ENCODE data around the gene GTF3C2. TPM values are rescaled to one million over a fixed set of nuclear protein-coding genes. Genes with fewer than 3 reads are reported as not detected.
A peak's percentile ranks its signal among the peaks of the same experiment; 100 is the strongest.

Gene GTF3C2
- total and polyA plus RNA-seq, 2 of the 13 experiments (the other 11 are each of a cell fraction or from before 2014, with no cell fraction given), result 77.5 to 130 TPM

- TF ChIP-seq KIAA2018 (CRISPR knock-in tag; IDR thresholded peaks at IDR 0.05; ENCODE audit: borderline replicate concordance), result no peak
- TF ChIP-seq ARNT2 (CRISPR knock-in tag; IDR thresholded peaks at IDR 0.05; ENCODE audit: low read depth), result no peak
- no peak for TF ChIP-seq ZFAT (CRISPR knock-in tag; conservative IDR thresholded peaks at IDR 0.05)
- TF ChIP-seq HDAC6 (IDR thresholded peaks at IDR 0.05; ENCODE audit: low read depth, low read length), result no peak
- TF ChIP-seq ZBTB38 (CRISPR knock-in tag; IDR thresholded peaks at IDR 0.05), result no peak; the same call in 1 of the 2 replicates
- TF ChIP-seq TRAFD1 (CRISPR knock-in tag; IDR thresholded peaks at IDR 0.05; ENCODE audit: borderline replicate concordance), result no peak
- no peak for TF ChIP-seq PRDM10 (CRISPR knock-in tag; IDR thresholded peaks at IDR 0.05; ENCODE audit: low read depth)
- no peak for TF ChIP-seq HMG20A (CRISPR knock-in tag; IDR thresholded peaks at IDR 0.05; ENCODE audit: borderline replicate concordance)
- TF ChIP-seq CCAR2 (optimal IDR thresholded peaks at IDR 0.05; ENCODE audit: low read depth, low read length), result no peak
- no peak for TF ChIP-seq NFKBIZ (CRISPR knock-in tag; IDR thresholded peaks at IDR 0.05)
- TF ChIP-seq NAIF1 (CRISPR knock-in tag; IDR thresholded peaks at IDR 0.05; ENCODE audit: borderline replicate concordance), result no peak
- no peak for TF ChIP-seq KLF6 (CRISPR knock-in tag; IDR thresholded peaks at IDR 0.05)
- 0 out of 4 replicates have a peak, but pooled peaks of 1 of the 2 experiments have one; percentile 7 for TF ChIP-seq HMGXB4 (CRISPR knock-in tag; IDR thresholded peaks at IDR 0.05; ENCODE audit: borderline replicate concordance in 1 of 2, low read depth in 1 of 2)
- TF ChIP-seq HCFC1 (IDR thresholded peaks at IDR 0.05; ENCODE audit: low read depth, low read length), result no peak
These were observed 34.2 kb downstream of the GTF3C2 start (continued) for GRCh38 chr2:27322301-27322765.
